B cell (primary cell): ENCODE results near the gene PPP1R14C. TPM values are rescaled to one million over a fixed set of nuclear protein-coding genes. Genes with fewer than 3 reads are reported as not detected.

Source experiments
- ATAC-seq: fragments of 200-7000 bp; cut with Tn5 transposase; one replicate; pipeline ENCODE4 v1.10.0; 2021; ENCODE audit warnings: low read depth, mild to moderate bottlenecking, moderate number of reproducible peaks, moderate library complexity
- CTCF ChIA-PET: fragments of 350-600 bp; sonication (Branson Sonifier 250); formaldehyde crosslinking; loops from one replicate; lab custom pipeline; 2021; ENCODE audit warnings: antibody characterized with exemption, inconsistent platforms; lab: Charles Lee
- POLR2A ChIA-PET: fragments of 350-600 bp; sonication (Branson Sonifier 250); formaldehyde crosslinking; loops from one replicate; lab custom pipeline; 2021; ENCODE audit warnings: antibody characterized with exemption; lab: Charles Lee
- DNase-seq: peaks from one replicate; pipeline ENCODE4 v3.0.0; 2013
- H2AFZ ChIP-seq: 2 replicates; pipeline ENCODE4 v1.6.1; 2012; ENCODE audit warnings: mild to moderate bottlenecking, low read depth, low read length; ENCODE audit not compliant: insufficient read depth, poor library complexity, severe bottlenecking
- H3K27ac ChIP-seq, 2 donors: 1 replicate in 1 of 2; 2 replicates in 1 of 2; pipeline ENCODE4 v1.5.1; 2012 to 2013; ENCODE audit warnings: low read length in 2 of 2, mild to moderate bottlenecking in 2 of 2, moderate library complexity in 1 of 2
- H3K27me3 ChIP-seq, 4 experiments: fragments of 200-600 bp in 1 of 4; sonication (generic) in 1 of 4; replicated peaks in 1 of 4; 1 replicate in 2 of 4; 2 replicates in 2 of 4; pipeline versions ENCODE4 v1.6.1 to v1.7.0; 2013 to 2016; ENCODE audit warnings: low read length in 3 of 4, mild to moderate bottlenecking in 2 of 4, mixed read lengths in 1 of 4, moderate library complexity in 1 of 4; ENCODE audit not compliant: insufficient read depth in 4 of 4, control insufficient read depth in 3 of 4; ENCODE audit errors: control extremely low read depth in 1 of 4
- H3K36me3 ChIP-seq, 2 experiments: replicated peaks in 1 of 2; 1 replicate in 1 of 2; 2 replicates in 1 of 2; pipeline versions ENCODE4 v1.6.1 to v1.7.1; 2013; ENCODE audit warnings: low read length in 1 of 2; ENCODE audit not compliant: insufficient read depth in 2 of 2, control insufficient read depth in 1 of 2; ENCODE audit errors: control extremely low read depth in 1 of 2, extremely low read depth in 1 of 2
- H3K4me1 ChIP-seq, 2 donors: fragments of 200-600 bp in 1 of 2; sonication (generic) in 1 of 2; 1 replicate in 1 of 2; 2 replicates in 1 of 2; pipeline versions ENCODE4 v1.5.1 to v1.6.1; 2013 to 2017; ENCODE audit warnings: low read length in 2 of 2; ENCODE audit not compliant: control insufficient read depth in 2 of 2, insufficient read depth in 2 of 2
- H3K4me2 ChIP-seq: replicated peaks from 2 replicates; pipeline ENCODE3; 2012; ENCODE audit warnings: mild to moderate bottlenecking, low read depth, low read length; ENCODE audit not compliant: poor library complexity, severe bottlenecking
- H3K4me3 ChIP-seq, 5 experiments: fragments of 200-600 bp in 1 of 5; sonication (generic) in 1 of 5; 1 replicate in 3 of 5; 2 replicates in 2 of 5; pipeline versions ENCODE4 v1.5.1 to v1.7.0; 2011 to 2016; ENCODE audit warnings: low read length in 4 of 5, mild to moderate bottlenecking in 4 of 5, low read depth in 2 of 5, control low read depth in 1 of 5, moderate library complexity in 1 of 5; ENCODE audit not compliant: insufficient read depth in 1 of 5; ENCODE audit errors: control extremely low read depth in 1 of 5, extremely low read depth in 1 of 5
- H3K79me2 ChIP-seq: fragments of 200-600 bp; sonication (generic); one replicate; pipeline ENCODE4 v1.6.0; 2016; ENCODE audit warnings: low read length; ENCODE audit not compliant: control insufficient read depth, insufficient read depth
- H3K9ac ChIP-seq: fragments of 200-600 bp; sonication (generic); 2 replicates; pipeline ENCODE4 v1.6.1; 2017; ENCODE audit warnings: mild to moderate bottlenecking, low read length, moderate library complexity
- H3K9me3 ChIP-seq, 3 donors: one replicate each; pipeline versions ENCODE4 v1.6.1 to v1.7.1; 2013; ENCODE audit warnings: low read length in 2 of 3; ENCODE audit not compliant: control insufficient read depth in 2 of 3, insufficient read depth in 1 of 3; ENCODE audit errors: control extremely low read depth in 1 of 3
- H4K20me1 ChIP-seq: 2 replicates; pipeline ENCODE4 v1.6.0; 2012; ENCODE audit warnings: mild to moderate bottlenecking, low read length; ENCODE audit not compliant: insufficient read depth, control insufficient read depth, poor library complexity, severe bottlenecking
- H3K27ac Mint-ChIP-seq: one replicate; pipeline ENCODE4 v1.8.0; 2021; ENCODE audit warnings: mixed read lengths
- H3K27me3 Mint-ChIP-seq: one replicate; pipeline ENCODE4 v1.8.0; 2021; ENCODE audit warnings: mixed read lengths
- H3K4me1 Mint-ChIP-seq: one replicate; pipeline ENCODE4 v1.8.0; 2021; ENCODE audit warnings: mixed read lengths
- H3K4me3 Mint-ChIP-seq: one replicate; pipeline ENCODE4 v1.8.0; 2021; ENCODE audit warnings: mixed read lengths
- H3K9me3 Mint-ChIP-seq: one replicate; pipeline ENCODE4 v1.8.0; 2022; ENCODE audit warnings: mixed read lengths; ENCODE audit not compliant: insufficient read depth
- EZH2 ChIP-seq: IDR thresholded peaks from 2 replicates; pipeline ENCODE4 v1.6.1; 2012; ENCODE audit warnings: borderline replicate concordance, low read depth, mild to moderate bottlenecking, moderate library complexity, low read length; ENCODE audit not compliant: insufficient read depth, poor library complexity, severe bottlenecking
- WGBS: methylation state at CpG from one replicate; pipeline ENCODE4 v1.1.5; 2013; ENCODE audit warnings: missing lambda C conversion rate; ENCODE audit not compliant: insufficient coverage; 5-methylcytosine and 5-hydroxymethylcytosine counted together
- intact Hi-C: fragments of 100-400 bp; cut with micrococcal nuclease; formaldehyde crosslinking; loops from one replicate; pipeline ENCODE4 v1.10.0; 2022
- polyA plus RNA-seq: library from polyadenylated mRNA; depleted of rRNA; stranded (reverse); fragments of >200 nt; gene quantifications from 2 replicates; pipeline ENCODE4 v1.2.3, GENCODE V29; 2012
- total RNA-seq, 2 donors: library from RNA; stranded (reverse); fragments of 120-200 nt in 1 of 2; gene quantifications; 1 replicate in 1 of 2; 2 replicates in 1 of 2; pipeline versions ENCODE4 v1.2.3 to v1.2.4, GENCODE V29; 2013 to 2022
- TF ChIP-seq, protein P1 (sequence below): fragments of 200-600 bp; IDR thresholded peaks from one replicate; pipeline ENCODE4 v1.8.0; 2022; ENCODE audit warnings: antibody characterized with exemption, mild to moderate bottlenecking

Gene PPP1R14C
- total and polyA plus RNA-seq, 2 donors (not counting 1 experiment from before 2014, with no cell fraction given): not detected

DNA sequence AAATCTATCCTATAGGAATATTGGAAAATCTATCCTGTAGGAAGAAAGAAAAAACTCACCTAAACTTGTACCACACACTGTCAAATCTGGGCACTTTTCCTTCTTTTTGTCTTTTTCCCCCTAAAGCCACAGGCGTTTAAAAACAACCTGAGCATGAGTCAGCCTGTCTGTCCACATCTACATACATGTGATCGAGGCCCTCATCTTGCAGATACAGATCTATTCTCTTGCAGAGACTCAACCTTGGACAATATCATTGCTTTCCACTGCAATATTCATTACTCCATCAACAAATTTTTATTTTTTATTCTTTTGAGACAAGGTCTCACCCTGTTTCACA is 130.1 kb downstream of the PPP1R14C start:
- 88% methylated on average over 2 of the region's 2 CpGs for WGBS
- CTCF ChIA-PET: no interaction called here
- H3K27me3 Mint-ChIP-seq: peaks cover 28% of the 10 kb centered on the region

DNA sequence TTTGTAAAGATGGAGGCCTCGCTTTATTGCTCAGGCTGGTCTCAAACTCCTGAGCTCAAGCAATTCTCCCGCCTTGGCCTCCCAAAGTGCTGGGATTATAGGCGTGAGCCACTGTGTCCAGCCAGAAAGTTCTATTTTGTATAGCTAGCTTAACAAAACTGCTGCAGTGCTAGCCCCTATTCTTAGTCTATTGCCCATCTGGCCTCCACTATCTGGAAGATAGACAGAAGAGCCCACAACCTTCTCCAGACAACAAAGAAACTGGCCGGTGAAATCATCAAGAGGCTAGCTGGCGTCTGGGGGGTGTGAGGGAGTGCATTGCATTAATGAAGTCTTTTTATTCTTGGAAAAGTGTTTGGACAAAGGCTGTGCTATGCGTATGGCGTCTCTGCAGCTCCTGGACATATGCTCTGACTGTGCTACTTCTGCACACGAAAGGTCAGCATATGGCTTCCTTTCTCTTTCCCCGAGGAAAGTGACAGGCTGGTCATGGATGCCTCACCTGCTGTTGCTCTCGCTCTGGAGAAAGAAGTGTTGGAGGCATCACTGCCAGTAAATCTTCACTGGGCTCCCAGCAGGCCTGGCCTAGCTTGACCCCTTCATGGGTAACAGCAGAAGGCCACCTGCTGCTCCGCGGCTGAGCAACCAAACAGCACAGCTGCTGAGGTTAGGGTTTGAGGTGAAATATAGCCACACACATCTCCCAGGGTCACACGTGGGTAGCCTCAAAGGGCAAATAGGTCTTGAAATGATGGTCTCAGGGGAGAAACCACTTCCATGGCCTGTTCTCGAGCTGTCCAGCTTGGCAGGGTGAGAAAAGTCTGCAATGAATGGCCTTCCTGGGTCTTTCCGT is 130.8 kb downstream of the PPP1R14C start:
- Mint-ChIP-seq H3K27ac (no peak overlapping the region), H3K4me1 (peaks cover 4% of the 10 kb centered on the region), H3K4me3 (no peak overlapping the region), H3K27me3 (peaks cover 33% of the 10 kb centered on the region), H3K9me3 (peaks cover 2% of the 10 kb centered on the region)
- no peak overlapping the region for H3K4me3 ChIP-seq
- no peaks in the 10 kb centered on the region for H3K36me3 ChIP-seq
- H3K9me3 ChIP-seq: no peaks in the 10 kb centered on the region
- H3K27ac ChIP-seq: no peak overlapping the region
- H3K79me2 ChIP-seq: no peaks in the 10 kb centered on the region
- H3K27me3 ChIP-seq: peaks cover 0 to 23% (median 5%) of the 10 kb centered on the region in 4 experiments
- H3K4me2 ChIP-seq: no peak overlapping the region
- no peak overlapping the region for H2AFZ ChIP-seq
- H4K20me1 ChIP-seq: no peaks in the 10 kb centered on the region
- DNase-seq (no peak), ATAC-seq (no peak)
- TF ChIP-seq, protein P1, sequence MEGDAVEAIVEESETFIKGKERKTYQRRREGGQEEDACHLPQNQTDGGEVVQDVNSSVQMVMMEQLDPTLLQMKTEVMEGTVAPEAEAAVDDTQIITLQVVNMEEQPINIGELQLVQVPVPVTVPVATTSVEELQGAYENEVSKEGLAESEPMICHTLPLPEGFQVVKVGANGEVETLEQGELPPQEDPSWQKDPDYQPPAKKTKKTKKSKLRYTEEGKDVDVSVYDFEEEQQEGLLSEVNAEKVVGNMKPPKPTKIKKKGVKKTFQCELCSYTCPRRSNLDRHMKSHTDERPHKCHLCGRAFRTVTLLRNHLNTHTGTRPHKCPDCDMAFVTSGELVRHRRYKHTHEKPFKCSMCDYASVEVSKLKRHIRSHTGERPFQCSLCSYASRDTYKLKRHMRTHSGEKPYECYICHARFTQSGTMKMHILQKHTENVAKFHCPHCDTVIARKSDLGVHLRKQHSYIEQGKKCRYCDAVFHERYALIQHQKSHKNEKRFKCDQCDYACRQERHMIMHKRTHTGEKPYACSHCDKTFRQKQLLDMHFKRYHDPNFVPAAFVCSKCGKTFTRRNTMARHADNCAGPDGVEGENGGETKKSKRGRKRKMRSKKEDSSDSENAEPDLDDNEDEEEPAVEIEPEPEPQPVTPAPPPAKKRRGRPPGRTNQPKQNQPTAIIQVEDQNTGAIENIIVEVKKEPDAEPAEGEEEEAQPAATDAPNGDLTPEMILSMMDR: no peak
- TF ChIP-seq EZH2: no peak
- intact Hi-C loops: no loop called here
- no peaks in the 10 kb centered on the region for H3K4me1 ChIP-seq
- ChIA-PET CTCF (no interaction called here), POLR2A (no interaction called here)
- WGBS: 85% methylated on average over 9 of the region's 15 CpGs
- H3K9ac ChIP-seq: no peak overlapping the region

More for the DNA sequence above, 130.1 kb downstream of the PPP1R14C start:
- Histone ChIP-seq H3K4me2 (no peak overlapping the region), H3K27me3 (peaks cover 0 to 28% (median 5%) of the 10 kb centered on the region in 4 experiments), H3K9ac (no peak overlapping the region), H3K79me2 (no peaks in the 10 kb centered on the region), H3K27ac (no peak overlapping the region), H3K36me3 (no peaks in the 10 kb centered on the region), H3K4me1 (no peaks in the 10 kb centered on the region), H3K9me3 (no peaks in the 10 kb centered on the region), H3K4me3 (no peak overlapping the region), H4K20me1 (no peaks in the 10 kb centered on the region), H2AFZ (no peak overlapping the region)
- H3K4me1 Mint-ChIP-seq: peaks cover 4% of the 10 kb centered on the region
- DNase-seq (no peak), ATAC-seq (no peak)
- H3K9me3 Mint-ChIP-seq: peaks cover 2% of the 10 kb centered on the region
- no peak for TF ChIP-seq EZH2
- TF ChIP-seq, protein P1: no peak
- intact Hi-C loops: no loop called here
- H3K27ac Mint-ChIP-seq: no peak overlapping the region
- POLR2A ChIA-PET: no interaction called here
- no peak overlapping the region for H3K4me3 Mint-ChIP-seq
